GM18870 (cell line): ENCODE results near the gene LRCH4.

Experiments
- ATAC-seq: cut with Tn5 transposase; IDR thresholded peaks from one replicate; pipeline ENCODE4 v1.9.1; 2021; ENCODE audit warnings: moderate library complexity; ENCODE audit not compliant: unreplicated experiment

The LRCH4 gene

DNA sequence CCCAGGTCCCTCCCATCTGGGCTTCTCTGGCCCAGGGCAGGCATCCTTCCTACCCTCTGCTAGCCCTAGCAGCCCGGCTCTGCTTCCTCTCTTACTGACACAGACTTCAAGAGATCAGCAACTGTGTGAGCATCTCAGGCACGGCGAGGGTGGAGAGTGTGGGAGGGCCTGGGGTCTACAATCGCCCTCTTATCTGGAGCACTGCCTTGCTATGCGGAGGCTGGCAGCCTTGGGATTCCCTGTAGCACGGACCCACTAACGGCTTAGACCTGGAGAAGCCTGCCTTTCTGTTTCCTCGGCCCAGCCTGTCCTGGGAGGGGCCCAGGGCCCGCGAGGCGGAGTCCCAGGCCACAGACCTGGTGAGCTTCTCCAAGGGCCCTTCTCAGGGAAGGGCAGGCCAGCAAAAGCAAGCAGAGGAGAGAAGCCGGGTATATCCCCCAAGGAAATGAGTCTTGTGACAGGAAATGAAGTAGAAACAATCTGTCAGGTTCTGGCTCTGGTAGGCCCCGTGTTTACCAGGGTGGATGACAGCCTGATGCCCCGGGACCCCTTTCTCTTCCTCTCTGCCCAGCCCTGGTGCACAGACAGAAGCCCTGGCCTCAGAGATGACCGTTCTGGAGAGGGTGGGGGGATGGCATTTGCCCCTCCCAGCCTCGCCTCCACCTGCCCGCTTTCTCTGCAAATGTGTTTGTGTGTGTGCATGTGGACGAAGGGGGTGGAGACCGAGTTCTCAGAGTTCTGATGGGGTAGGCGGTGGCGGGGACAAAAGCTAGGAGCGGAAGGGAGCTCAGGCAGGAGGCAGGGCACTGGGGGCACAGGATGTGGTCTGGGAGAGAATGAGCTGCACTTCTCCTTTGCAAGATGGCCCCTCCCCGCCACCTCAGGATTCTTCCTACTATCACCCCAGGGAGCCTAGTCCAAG, 2.5 kb downstream of the LRCH4 start:
- ATAC-seq = no peak

DNA sequence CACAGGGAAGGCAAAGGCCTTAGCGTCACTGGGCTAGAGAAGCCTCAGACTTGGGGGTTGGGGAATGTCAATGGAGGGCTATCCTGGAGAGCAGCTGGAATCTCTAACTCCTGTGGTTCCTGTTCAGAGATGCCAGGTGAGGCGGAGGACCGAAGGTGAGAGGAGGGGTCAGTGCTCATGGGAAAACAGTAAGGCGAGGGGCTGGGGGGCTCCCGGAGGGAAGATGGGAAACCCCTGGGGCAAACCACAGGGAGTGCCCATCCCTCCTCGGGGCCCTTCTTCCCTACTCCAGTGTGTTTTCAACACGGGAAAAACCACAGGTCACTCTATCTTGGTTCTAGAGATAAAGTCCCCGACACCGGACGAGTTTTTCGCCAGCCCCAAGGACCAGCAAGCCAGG, 3.3 kb downstream of the LRCH4 start:
- ATAC-seq = no peak

DNA sequence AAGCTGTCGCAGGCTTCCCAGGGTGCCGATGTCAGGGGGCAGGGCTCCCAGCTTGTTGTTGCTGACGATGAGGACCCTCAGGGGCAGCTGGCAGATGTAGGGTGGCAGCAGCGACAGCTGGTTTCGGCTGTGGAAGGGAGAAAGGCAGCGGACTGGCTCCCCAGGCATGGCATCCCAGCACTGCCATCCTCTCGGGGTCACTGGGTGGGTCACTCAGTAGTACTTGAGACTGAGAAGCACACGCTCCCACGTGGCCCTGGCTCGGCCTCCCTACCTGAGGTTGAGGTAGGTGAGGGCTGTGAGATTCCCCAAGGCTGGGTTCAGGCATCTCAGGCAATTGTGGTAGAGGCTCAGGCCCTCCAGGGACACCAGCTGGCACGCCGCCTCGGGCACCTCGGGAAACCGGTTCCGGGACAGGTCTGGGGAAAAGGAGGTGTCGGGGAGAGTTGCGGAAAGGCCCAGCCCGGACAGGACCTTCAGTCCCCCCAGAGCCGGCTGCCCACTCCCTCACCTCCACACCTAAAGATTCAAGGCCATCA, 3.8 kb downstream of the LRCH4 start:
- ATAC-seq = no peak

DNA sequence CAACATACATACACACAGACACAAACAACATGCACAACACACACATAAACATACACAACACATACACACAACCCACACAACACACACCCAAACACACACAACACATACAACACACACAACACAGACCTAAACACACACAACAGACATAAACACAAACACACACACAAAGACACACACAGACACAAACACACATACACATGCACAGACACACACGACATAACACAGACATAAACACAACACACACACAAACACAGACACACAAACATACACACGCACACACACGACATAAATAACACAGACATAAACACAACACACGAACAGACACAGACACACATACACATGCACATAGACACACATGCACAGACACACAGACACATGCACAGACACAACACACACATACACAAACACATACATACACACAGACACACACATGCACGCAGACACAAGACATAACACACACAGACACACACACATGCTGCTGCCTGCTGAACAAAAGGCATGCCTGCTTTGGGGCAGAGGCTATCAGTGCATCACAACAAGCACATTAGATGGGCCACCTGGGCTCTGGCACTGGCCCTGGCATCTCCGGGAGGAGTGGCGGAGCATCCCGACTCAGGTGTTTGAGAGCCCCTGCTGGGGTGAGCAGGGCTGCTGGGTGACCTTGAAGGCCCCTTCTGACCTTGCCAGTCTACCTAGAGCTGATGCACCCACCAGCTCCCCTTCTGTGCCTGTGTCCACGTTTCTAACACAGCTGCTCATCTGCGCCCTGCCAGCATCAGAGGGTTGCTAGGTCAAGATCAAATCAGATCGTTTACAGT, 5.3 kb downstream of the LRCH4 start:
- no peak for ATAC-seq

DNA sequence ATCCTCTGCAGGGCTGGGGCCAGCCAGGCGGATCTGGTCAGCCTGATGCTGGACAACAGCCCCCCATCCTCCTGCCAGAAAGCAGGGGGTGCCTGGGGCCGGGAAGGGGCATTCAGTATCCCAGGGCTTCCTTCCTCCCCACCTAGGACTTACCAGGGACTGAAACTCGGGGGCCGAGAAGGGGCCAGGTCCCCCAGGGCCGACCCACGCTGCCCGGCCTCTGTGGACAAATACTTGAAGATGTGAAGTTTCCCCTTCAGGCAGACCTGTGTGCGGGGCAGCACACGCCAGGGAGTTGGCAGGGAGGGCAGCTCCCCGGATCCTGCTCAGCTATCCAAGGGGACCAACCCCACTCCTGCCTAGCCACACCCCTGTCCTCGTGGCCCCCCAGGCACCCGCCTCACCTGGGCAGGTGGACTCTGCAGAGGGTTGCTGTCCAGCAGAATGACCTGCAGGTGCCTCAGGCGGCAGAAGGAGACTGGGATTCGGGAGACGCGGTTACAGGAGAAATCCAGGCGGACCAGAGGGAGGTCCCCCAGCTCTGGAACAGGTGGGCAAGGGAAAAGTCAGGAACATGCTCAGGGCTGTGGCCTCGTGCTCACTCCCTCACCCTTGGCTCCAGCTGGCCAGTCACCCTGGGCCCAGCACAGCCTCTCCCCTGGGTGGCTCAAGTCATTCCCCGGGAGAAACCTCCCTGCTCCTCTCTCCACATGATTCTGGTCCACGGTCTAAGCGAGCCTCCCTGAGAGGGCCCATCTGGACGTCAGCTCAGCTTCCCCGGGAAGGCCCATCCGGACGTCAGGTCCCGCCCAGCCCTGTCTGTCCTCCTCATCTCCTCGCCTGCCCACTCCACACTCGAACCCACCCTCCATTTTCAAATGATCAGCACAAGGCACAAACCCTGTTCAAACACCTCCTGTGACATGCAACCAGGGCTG, 7.4 kb downstream of the LRCH4 start:
- no peak for ATAC-seq

DNA sequence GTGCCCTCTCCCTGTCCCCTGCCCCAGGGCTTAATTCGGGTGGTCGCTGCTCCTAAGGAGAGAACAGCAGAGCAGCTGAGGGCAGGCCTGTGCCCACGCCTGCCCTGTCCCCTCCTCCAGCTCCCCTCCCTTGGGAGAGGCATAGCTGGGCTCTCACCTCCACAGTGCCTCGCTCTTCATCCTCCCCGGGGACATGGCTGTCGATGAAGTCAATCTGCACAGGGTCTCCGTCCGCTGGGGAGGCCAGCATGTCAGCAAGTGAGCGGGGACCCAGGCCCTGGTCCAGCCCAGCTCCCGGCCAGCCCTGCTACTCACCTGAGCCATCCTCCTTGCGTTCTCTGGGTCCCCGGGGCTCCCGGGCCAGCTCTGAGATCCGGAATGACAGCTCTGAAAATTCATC, 8.4 kb downstream of the LRCH4 start:
- no peak for ATAC-seq

DNA sequence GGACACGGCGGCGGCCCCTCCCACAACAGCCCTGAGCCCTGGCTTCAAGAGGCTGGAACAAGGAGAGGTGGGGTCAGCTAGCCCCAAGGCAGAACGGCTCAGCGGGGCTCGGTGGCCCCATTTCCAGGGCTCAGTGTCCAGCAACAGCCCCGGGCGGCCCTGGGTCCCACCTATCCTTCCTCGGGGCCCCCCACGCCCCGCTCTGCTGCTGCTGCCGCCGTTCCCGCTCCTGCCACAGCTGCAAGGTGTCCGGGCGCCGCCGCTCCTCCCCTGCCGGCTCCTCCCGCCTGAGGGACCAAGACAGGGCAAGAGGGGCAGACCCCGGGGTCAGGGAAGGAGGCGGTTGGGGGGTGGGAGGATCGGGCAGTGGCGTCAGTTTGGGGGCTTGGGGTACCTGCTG, 8.8 kb downstream of the LRCH4 start:
- no peak for ATAC-seq

DNA sequence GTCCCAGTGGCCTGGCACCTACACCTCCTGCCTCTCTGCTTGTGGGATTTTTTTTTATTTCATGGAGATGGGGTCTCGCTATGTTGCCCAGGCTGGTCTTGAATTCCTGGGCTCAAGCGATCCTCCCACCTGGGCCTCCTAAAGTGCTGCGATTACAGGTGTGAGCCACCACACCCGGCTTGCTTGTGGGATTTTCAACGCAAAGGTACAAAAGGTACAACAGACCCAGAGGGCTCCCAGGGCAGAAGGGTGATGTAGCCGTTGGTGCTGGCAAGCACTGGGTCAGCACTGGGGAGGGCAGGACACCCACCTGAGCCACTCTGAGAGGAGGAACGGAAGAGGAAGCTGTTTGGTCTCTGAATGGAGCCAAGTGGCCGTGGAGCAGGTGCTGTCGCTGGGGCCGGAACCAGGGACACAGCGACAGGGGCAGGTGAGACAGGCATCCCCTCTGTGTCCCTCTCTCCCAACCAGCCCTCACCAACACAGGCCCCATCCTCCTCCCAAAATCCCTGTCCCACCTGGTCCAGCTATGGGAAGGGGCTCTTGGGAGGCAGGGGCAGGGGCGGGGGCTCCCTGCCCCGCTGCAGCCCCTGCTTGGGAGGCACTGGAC, 9.4 kb downstream of the LRCH4 start:
- no peak for ATAC-seq

DNA sequence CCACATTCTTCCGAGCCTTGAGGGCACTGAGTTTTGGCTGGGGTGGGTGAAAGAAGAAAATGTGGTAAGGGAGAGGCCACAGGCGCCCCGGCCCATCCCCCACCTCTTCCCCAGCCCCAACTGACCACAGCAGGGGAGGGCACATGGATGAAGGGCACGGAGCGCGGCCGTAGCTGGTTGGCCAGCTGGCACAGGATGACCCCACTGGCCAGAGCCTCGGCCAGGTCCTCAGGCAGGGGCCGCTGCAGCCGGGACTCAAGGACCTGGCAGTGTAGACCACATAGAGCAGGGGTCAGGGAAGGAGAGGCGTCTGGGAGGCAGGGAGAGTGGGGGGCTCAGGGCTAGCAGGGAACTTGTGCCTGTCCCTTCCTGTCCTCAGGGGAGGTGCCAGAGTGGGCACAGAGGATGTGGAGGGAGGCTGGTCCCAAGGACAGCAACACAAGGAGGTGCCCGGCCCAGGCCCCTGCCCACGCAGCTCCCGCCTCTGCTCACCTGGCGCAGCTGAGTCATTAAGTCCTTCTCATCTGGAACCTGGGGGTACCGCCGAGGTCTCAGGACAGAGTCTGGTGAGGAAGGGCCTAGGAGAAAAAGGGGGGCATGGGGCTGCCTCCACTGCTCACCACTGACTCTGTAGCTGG, 10.1 kb downstream of the LRCH4 start:
- ATAC-seq = no peak

DNA sequence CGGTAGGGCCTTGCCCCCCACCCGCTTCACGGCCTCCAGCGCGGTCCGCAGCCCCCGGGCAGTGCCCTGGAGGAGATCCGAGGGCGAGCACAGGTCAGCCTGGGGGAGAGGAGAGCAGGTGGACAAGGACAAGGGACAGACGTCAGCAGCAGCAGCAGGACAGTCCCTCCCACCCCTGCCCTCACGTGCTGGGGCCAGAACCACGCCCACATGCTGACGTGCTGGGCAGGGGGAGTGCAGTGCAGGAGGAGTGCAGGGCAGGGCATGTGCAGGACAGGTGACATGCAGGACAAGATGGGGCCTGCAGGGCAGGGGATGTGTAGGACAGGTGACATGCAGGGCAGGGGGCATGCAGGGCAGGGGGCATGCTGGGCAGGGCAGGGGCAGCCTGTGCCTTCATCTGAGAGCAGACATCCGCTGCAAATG, 10.7 kb downstream of the LRCH4 start:
- ATAC-seq = no peak

DNA sequence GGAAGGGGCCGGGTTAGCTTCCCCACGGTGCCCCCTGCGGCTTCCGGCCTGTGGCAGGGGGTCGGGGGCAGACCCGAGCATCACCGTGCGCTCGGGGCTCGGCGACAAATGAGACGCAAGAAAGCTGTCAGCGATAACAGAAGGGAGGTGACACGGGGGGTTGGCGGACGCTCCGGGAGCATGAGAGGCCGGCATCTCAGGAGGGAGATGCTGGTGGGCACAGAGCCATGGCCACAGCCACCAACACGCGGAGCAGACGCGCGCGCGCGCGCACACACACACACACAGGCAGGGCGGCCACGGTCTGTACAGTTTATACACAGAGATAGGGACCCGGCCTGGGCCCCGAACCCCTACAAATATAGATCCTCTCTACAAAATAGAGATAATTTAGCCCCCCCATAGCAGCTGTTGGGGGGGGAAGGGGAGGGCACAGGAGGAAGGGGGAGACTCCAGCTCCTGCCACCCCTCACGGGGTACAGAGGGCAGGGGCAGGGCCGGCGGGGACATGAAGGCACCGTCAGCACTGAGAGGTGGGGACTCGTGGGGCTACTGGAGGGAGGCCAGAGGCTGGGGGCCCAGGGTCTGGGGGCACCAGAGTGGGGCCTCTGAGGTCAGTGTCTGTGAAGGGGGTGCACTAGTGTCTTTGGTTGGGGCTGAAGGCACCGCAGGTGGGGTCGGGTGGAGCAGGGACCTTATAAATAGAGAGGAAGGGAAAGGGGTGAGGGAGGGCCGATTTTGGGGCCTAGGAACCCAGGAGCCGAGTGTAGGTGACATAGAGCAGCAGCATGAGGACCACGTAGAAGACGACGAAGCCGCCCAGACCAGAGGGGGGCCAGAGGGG, 11.3 kb downstream of the LRCH4 start:
- no peak for ATAC-seq

DNA sequence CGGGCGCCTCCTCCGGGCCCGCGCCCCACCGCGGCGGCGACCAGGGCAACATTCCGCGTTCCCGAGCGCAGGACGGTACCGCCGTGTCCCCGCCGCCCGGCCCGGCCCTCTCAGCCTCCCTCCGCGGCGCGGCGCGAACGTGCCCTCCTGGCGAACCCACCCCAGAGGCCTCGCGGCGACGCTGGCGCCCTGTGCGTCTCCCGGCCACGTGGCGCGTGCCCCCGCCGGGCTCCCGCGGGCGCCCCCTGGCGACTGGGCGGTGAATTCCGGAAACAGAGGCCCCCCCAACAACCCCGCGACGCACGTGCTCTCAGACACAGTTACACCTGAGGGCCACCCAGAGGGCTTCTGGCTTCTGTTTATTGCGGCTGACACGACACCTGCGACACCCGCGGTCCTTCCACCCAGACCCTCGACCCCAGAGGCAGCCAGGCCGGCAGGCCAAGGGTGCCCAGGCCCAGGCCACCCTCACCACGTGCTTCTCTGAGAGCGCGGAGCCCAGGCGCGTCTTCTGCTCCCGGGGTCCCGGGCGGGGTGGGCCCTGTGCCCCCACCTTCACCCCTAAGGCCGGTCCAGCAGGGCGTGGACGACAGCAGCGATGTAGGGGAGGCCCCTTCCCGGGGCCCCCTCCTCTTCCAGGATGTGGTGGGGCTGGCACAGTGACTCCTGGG, 12.1 kb downstream of the LRCH4 start, which contains the start of gene SAP25:
SAP25 (minus strand) TSS at position 210 of the 671 bp plus-strand sequence; CDS start at position 52, 158 bp downstream.
- ATAC-seq = no peak

DNA sequence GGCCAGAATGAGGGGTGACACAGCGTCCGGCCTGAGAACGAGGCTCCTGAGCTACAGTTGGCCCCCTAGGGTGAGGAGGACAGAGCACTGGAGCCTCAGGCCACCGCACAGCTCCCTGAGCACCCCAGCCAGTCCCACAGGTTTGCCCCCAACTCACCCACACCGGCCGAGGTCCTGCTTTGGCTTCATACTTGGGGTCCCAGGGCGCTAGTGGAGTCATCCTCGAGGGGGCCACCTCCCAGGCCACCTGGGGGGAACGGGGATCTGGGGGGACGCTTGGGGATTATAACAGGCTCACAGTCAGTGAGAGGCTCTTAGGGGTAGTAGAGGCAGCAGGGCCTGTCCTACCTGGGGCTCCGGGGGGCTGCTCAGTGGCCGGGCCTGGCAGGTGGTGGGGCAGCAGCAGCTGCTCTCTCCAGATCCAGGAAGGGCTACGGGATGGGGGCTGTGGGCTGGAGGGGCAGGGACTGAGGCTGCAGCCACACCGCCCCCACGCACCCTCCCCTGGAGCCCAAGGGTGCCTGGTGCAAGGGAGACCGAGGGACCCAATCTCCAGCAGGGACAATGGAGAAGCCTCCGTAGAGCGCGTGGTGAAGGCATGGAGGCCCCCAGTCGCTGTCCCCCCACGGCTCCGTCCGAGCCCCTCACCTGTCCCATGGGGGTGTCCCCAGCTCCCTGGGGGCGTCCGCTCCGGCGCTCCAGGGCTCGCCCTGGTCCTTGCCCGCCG, 12.8 kb downstream of the LRCH4 start:
- no peak for ATAC-seq

DNA sequence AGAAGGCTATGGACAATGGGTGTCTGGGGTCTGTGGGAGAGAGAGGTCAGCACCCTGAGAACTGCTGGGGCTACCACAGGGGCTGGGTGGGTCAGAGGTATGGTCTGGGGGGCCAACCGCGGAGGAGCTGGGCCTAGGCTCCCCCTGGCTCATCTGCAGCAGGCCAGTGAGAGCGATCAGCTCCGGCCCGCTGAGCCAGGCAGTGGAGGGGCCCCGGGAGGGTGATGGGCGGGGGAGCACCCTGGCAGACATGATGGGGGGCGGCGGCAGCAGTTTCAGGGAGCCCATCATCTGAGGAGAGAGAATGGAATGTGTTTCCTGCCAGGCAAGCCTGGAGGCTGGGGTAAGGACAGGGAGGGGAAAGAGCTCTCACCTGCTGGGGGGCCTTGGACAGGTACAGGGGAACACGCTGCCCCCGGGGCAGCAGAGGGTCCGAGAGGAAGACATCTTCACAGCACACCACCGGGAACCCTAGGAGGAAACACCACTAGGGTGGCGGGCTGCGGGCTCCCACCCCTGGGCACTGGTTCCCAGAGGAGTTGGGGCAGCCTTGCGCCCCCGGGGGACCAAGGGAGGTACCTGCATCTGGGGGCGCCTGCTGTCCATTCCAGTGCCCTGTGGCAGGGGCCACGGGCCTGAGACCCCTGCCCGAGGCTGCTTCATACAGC, 13.5 kb downstream of the LRCH4 start:
- no peak for ATAC-seq

DNA sequence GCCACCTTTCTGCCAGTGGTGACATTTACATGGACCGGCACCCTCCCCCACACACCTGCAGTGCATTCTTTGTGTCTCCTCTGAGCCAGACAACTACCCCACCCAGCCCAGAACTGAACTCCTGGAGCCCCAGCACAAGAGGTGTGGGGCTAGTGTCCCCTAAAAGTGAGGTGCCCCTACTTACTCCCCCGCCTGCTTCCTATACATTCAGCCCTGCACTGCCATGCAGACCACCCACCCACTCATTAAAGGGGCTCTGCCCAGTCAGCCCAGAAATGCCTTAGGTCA, 14.2 kb downstream of the LRCH4 start:
- ATAC-seq = no peak

DNA sequence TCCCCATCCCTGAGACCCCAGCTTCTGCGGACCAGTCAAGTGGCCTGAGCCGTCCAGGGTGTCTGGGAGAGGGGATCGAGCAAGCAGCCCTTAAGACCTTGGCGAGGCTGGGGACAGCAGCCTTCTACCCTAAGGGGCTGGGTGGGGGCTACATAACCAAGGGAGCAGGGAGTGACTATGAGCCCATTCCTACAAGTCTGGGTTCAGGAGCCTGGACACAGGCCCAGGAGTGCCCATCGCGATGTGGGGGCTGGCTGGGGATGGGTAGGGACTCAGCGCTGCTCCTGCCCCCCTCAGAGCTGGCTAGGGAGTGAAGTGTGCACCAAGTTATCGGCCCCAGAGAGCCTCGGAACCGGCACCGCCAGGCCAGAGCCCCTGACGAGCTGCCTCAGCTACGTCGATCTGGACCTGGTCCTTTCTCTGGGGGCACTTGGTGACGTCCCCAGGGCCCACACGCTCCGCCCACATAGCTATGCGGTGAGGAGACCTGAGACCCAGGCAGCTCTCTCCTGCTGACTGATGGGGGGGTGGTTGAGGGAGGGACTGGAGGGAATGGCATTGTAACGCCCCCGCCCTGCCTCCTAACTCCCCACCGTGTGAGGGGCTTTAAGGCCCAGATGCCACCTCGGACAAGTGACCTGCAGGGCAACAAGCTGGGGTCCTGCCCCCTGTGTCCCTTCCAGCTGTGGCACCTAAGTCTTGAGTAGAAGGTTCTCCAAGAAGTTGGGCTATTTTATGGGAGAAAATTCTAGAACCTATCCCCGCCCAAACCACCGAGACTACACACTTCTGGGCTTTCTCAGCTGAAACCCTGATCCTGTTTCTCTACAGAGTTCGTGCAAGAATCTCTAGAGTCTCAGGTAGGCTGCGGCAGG, 14.7 kb downstream of the LRCH4 start:
- ATAC-seq = no peak
